NCI-H82 treated with DMSO at 0.1 percent for 48 hours (cell line): ENCODE measurements around the gene SMC1B.
"Not testable (repeated sequence)": the region's sequence is repeated elsewhere in the genome, so short reads cannot be mapped to it uniquely, and the experiment has no call there.

Experiments used
- DNase-seq: peaks from one replicate; lab custom pipeline; 2025; ENCODE audit not compliant: unreplicated experiment; lab: John Stamatoyannopoulos, UW

The SMC1B gene

DNA sequence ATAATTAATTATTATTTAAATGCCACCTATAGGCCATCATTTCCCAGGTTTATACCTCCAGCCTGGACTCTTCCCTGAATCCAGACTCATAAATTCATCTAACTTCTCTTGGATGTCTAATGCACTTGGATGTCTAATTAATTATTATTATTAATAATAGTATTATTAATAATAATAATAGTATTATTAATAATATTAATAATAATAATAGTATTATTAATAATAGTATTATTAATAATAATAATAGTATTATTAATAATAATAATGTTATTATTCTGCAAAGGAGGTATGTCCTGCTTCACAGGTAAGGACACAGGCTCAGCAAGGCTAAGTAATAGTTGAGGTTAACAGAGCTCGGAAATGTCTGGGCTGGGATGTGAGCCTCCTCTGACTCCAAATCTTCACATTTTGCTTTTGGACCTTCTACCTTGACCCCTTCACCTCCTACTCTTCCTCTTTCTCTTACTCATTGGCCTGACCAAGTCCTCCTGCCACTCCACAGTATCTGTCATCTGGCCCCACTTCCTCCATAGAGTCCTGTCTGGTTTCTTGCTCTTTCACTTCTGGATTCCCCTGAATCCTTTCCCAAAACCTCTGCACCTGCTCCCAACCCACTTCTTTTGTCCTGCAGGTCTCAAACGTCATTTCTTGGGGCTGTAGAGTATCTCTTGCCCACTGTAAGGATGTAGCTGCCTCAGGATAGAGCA lies 8.1 kb upstream of the SMC1B start:
- no peak for DNase-seq

DNA sequence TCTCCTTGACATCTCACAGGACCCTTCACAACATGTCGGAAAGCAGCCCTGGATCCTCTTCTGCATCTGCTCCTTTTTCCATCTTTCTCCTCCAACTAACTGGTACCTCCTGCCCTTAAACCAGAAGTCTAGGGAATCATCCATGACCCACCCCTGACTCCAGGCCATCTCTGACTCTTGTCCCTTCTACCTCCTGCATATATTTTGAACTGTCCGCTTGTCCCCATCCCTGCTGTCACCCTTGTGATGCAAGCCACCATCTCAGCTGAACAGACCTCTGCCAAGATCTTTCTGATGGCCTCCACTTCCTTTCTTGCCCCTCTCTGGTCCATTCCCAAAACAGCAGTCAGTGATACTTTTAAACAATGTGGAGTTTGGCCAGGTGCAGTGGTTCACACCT lies 7.1 kb upstream of the SMC1B start:
- DNase-seq: no peak

DNA sequence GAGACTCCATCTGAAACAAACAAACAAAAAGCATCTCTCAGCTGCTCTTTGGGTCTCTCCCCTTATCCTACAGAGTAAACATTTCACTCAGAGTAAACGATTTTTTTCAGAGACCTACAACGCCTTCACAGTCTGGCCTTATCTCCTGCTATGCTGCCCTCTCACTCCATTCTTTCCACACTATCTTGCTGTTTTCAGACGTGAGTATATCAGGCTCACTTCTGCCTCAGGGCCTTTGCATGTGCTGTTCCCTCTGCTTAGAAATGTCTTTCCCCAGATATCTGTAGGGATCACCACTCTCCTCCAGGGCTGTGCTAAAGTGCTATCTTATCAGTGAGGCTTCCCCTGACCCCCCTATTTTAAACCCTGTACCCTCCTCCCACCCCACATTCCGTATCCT lies 6.6 kb upstream of the SMC1B start:
- DNase-seq: no peak

DNA sequence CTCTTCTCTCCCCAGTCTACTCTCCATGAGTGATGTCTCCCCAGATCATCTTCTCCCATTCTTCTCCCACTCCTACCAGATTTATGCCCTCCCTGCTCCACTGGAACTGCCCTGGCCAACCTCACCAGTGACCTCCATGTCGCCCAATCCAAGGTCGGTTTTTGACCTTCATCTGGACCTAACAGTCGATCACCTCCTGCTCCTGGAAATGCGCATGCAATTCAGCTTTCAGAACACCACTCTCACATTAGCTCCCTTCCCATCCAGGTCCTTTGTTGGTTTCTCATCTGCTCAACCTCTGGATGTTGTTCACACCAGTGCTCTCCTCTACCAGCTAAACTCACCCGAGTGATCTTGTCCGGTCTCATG lies 5.4 kb upstream of the SMC1B start:
- no peak for DNase-seq

DNA sequence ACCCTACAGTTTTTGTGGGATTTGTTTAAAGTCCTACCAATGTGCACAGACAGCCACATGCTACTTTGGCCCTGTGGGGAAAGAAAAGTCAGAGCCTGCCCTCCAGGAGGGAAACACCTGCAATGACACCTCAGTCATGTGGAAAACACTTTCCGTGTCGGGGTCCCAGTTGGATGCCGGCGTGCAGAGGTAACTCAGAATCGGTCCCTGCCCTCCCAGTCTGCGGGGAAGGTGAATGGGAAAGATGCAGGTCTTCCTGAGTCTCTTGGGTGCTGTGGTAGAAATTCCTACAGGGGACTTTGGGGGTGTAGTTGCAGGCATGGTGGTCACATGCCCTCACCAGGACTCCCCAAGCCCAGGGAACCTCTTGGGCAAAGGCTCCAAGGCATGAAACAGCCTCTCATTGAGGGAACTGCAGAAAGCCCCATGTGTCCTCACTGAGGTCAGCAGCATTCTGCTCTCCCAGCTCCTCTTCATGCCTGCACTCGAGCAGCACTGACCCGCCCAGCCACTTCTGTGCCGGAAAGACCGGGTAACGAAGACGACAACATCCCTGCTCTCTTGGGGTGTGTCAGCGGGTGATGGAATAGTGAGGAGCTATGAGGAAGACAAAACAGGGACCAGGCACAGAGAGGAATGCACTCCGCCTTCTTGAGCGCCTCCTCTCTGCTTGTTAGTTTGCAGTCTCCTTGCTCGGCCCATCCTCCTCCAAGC lies 4.8 kb upstream of the SMC1B start:
- DNase-seq: no peak

DNA sequence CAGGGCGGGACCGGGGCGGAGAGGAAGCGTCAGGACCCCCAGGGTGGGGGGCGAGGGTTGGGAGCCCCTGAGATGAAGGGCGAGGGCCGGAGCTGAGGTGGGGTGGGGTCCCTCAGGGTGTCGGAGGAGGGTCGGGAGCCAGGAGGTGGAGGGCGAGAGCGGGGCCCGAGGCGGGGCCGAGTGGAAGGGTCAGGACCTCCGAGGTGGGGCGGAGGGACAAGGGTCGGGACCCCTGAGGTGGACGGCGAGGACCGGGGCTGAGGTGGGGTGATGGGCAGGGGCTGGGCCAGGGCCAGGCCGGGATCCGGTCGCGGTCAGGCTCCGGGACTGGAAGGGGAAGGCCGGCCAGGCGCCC lies 409 bp downstream of the SMC1B start:
- DNase-seq: no peak

DNA sequence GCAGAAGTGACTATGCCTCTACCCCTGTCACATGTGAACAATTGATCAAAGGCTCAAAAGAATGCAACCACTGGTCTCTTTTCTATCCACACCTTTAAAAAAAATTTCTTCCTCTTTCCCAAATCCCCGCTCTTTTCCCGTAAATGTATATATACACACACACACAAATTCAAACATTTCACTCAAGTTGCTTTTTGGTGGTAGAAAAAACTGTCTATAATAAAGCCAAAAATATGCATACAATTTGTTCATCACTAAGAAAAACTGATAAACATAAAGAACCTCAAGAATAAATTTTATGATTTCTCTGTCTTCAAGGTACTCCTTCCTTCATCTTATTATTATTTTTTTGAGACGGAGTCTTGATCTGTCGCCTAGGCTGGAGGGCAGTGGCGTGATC lies 5.6 kb downstream of the SMC1B start:
- DNase-seq: no peak

DNA sequence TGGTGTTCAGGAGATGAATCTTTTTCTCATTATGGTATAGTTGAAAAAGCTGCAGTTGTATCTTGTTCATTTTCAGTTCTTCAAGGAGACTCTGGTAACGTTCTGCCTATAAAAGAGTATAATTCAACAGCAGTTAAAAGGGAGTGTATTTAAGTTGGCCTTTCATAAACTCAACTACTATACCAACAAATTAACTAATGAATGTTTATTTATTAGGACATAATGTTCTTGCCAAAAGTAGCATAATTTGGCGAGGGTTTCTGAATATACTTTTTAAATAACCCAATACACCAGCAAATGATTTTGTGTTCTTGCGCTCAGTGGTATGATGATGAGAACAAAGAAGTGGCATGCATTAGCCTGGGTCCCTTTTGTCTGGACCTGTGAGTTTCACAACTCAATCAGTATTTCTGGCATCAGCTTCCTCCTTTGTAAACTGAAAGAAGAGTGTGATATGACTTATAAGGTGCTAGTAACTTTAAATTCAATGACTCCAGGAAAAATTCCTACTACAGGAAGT lies 10.9 kb downstream of the SMC1B start:
- no peak for DNase-seq

DNA sequence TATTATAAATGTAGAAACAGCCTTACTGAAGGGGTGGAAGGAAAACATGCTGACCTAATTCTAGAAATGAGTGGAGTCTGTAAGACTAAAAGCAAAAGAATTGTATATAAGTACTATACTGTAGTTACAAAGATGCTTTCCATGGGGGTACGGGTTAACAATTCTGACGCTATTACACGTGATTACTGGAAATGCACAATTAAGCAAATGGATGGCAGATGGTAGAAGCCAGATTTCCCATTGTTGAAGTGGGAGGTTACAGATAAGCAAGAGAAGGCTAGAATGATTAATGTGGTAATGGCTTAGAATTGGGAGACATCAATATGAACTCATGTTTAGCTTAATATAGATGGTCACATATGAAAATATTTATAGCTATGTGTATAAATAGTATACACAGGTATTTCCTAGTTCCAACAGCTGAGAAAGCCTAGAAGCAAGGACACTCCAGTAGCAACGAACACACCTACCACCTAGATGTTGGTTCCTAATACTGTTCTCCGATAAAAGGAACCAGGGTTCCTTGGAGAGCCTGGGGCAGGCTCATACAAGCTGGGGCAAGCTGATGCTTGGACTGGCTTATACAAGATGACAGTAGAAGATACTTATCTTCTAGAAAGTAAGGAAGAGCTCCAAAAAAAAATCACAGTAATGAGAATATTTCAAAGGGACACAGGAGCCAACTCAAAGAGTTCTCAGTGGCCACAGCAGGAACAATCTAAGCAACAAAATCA lies 13.5 kb downstream of the SMC1B start:
- DNase-seq: peak; percentile 26

DNA sequence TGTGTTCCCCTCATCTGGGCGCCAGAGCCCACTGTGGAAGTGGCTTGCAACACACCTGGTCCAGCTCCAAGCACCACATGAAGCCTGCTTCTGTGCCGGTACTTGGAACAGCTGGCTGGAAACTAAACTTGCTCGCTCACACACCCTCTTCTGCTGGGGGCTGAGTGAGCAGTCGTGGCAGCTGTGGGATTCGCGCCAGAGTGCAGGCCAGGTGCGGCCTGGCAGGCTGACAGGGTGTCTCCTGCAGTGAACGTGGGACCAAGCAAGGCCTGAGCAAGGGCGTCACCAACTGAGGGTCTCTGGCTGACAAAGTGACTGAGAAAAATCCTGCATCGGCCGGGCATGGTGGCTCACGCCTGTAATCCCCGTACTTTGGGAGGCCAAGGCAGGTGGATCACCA lies 15.2 kb downstream of the SMC1B start:
- DNase-seq: no peak

DNA sequence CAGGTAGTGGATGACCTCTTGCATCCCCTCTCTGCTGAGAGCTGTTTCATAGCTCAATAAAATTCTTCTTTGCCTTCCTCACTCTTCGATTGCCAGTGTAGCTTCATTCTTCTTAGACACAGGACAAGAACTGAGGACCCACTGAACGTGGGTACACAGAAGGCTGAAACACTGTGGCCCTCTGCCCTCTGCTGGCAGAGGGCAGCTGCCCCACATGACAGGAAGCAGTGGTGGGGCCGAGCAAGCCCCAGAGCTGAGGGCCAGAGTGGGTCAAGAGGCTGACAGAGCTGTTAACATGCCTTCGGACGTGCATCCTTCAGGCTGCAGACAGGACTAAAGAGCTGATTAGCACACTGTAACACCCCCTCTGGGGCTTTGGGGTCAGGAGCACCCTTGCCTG lies 15.6 kb downstream of the SMC1B start:
- DNase-seq: no peak

DNA sequence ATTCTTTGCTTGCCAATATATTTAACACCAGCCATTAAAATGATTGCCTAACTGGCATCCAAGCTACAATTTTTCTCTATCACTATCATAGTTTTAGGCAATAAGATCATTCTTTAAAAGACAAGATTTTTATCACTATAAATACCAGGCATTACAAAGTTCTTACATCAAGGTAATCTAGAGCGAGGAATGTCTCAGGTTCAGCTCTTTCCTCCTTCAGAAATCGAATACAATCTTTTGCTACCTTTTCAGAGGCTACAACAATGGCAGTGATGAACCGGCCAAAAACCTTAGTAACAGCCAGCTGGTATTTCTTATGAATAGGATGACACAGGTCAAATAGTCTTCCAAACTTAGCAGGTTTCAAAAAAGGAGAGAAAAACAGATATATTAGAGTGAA lies 23.9 kb downstream of the SMC1B start:
- DNase-seq: no peak

DNA sequence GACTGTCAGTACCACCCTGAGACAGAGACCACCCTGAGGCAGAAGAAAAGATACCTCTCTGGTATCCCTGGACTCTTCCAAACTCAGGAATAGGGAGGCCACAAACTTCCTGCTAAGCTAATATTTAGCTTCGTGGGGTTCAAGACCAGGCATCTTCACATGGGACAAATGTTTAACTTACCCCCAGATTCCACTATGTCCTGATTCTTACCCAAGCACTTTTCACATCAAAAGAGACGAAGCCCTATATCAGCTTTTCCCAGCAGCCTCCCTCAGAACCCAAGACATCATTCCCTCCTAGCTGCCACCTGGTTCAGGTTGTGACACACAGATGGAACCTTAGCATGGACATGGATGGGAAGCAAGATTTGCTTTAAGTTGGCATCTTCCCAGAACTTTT lies 32.1 kb downstream of the SMC1B start:
- no peak for DNase-seq

DNA sequence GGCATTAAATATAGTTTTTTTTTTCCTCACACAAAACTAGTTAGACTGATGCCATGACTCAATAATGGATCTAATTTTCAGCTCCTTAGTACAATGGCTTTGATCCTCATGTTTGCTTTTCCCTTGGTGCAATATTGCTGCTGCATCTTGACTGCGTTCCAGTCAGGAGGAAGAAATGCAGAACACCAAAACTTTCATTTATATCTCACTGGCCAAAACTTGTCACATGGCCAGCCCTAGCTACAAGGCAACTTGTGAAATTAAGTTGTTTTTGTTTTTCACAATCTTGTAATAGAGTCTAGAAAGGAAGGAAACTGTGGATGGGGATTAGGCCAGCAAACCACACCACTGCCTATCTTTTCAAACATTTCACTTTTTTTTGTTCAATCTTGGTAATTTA lies 36.7 kb downstream of the SMC1B start:
- DNase-seq: no peak

DNA sequence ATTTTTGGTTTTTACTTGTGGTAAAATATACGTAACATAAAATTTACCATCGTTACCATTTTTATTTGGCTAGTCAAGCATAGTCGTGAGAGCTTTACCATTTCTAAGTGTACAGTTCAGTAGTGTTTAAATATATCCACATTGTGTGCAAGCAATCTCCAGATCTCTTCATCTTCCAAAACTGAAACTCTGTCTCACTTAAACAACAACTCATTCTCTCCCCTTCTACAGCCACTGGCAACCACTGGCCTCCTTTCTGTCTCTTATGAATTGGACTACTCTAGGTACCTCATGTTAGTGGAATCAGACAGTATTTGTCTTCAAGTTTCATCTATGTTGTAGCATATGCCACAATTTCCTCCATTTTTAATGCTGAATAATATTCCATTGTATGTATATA lies 37.4 kb downstream of the SMC1B start:
- DNase-seq: no peak

DNA sequence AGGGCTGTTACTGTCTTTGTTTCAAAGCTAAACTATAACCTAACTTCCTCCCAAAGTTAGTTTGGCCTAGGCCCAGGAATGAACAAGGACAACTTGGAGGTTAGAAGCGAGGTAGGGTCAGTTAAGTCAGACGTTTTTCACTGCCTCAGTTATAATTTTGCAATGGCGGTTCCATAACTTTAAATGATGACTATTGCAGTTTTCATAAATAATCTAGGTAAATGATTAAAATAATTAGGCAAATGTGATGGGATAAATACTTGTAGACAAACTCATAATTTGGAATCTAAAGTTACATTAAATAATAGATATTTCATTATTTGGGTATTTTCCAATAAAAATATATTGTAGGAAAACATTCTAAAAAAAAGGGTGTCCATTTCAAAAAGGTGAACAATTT lies 39.8 kb downstream of the SMC1B start:
- not testable (repeated sequence) for DNase-seq

DNA sequence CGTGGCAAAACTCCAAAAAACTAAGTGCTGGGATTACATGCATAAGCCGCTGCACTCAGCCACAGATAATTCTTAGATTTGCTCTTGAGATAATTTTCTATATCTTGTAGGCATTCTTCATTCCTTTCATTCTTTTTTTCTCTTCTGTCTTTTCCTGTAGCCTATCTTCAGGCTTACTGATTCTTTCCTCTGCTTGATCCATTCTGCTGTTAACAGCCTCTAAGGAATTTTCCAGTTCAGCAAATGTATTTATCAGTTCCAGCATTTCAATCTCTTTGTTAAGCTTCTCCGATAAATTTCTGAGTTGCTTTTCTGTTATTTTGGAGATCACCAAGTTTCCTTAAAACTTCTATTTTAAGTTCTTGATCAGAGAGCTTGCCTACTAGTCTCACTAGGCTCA lies 46.7 kb downstream of the SMC1B start:
- DNase-seq: no peak

DNA sequence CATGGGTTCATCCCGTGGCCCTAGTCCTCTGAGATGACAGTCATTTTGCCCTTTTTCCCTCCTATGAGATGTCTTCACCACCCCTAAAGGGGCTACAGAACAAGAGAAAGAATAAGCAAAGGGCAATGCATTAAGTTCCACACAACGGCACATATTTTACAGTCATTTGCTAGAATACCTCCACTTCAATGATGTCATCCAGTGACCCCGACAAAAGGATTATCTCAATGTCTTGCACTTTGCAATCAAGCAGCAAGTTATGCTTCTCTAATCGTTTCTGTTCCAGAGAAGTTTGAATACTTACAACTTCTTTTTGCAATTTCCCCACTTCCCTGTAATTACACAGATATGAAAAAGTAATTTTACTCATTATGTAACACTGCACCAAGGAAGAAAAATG lies 53.8 kb downstream of the SMC1B start:
- no peak for DNase-seq

DNA sequence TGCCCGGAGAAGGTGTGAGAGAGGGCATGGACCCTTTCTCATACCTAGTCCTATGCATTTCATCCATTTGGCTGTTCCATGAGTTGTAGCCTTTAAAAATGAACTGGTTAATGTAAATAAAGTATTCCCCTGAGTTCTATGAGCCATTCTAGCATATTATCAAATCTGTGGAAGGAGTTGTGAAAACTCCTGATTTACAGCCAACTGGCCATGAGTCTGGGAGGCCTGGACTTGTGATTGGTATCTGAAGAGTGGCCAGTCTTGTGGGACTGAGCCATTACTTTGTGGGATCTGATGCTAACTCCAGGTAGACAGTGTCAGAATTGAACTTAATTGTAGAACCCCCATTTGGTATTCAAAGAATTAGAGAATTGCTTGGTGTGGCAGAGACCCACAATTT lies 55.3 kb downstream of the SMC1B start:
- no peak for DNase-seq

DNA sequence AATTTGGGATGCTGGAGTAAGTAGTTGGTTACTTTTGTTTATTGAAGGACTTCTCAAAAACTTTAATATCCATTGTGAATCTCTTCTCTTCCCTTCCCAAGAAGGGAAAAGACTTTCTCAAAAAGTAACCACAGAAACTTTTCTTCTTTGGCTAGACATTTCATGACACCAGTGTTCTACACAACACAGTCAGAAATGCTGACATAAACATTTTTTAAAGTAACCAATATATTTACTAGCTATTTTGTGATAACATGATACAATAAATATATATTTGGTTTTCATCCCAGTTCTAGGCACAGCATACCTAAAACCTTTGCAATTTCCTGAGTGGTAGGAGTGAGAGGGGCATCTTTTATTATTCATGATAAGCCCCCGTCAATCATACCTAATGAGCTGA lies 55.9 kb downstream of the SMC1B start:
- DNase-seq: no peak

DNA sequence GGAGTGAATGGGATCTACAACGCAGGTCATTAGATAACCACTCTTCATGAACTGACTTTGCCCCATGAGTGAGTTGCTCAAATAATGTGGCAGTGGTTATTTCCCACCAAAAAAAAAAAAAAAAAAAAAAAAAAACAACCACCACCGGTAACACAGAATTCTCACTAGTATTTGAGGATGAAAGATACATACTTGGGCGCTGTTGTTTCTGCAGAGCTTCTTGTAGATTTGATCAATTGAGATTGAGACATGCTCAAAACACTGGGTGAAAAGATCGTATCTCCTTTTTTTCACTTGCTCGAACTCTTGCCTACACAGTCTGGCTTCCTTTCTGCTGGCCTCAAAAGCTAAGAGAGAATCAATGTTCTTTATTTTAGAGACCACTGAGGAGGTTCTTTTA lies 59.6 kb downstream of the SMC1B start:
- no peak for DNase-seq

DNA sequence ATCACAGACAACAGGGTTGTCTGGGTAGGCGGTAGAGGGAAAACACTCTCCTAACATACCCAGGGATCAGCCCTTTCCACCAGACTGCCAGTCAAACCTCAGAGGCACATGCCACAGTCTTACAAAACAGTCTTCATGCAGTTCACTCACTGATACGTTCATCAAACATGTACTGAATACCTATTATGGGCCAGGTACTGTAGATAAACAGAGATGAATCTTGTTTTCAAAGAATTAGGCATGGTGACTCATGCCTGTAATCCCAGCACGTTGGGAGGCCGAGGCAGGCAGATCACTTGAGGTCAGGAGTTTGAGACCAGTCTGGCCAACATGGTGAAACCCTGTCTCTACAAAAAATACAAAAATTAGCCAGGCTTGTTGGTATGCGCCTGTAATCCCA lies 60.6 kb downstream of the SMC1B start:
- DNase-seq: not testable (repeated sequence)
